ENCODE measurements around the gene ANO4. TPM values are rescaled to one million over a fixed set of nuclear protein-coding genes. Genes with fewer than 3 reads are reported as not detected.

Gene ANO4
- total and polyA plus RNA-seq, 2 of the 8 experiments (the other 6 are each of a cell fraction or from before 2014, with no cell fraction given): 1.1 to 3.4 TPM

DNA sequence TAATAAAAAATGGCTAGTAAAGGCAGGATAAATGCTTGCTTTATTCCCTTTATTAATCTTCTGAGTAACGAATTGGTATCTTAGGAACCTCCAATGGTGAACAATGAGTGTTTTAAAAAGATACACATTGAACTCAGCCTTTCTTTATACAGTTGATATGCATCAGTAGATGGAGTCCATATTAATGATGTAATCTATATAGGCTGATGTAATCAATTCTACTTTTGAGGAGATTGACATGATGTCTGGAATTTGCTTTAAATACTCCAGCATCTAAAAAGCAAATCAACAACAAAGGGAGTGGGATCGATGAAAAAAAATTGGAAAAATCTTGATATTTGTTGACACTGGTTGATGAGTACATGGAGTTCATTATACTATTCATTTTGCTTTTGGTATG lies 106.2 kb downstream of the ANO4 start:
- Histone ChIP-seq H3K18ac (ENCODE audit: extremely low read depth, low read length) (no peak overlapping the region), H3K23ac (ENCODE audit: insufficient read length) (no peak overlapping the region), H3K9me3 (ENCODE audit: insufficient read depth in 2 of 2, low read depth in 1 of 2, low read length in 1 of 2) (no peaks in the 10 kb centered on the region), H2BK15ac (ENCODE audit: low read length) (no peak overlapping the region), H3K4me3 (ENCODE audit: extremely low read depth in 1 of 4, insufficient read depth in 2 of 4, low read depth in 3 of 4, low read length in 4 of 4) (no peak overlapping the region), H2BK120ac (replicated peaks; ENCODE audit: low read depth, low read length) (no peak overlapping the region), H3K36me3 (ENCODE audit: control insufficient read depth in 2 of 4, insufficient read depth in 4 of 4, low read length in 3 of 4) (no peaks in the 10 kb centered on the region), H3K27ac (ENCODE audit: low read depth, low read length) (no peak overlapping the region), H2BK5ac (ENCODE audit: low read depth, low read length) (no peak overlapping the region), H3K27me3 (replicated peaks in 1 of 4; ENCODE audit: control insufficient read depth in 3 of 4, extremely low read depth in 1 of 4, insufficient read depth in 3 of 4, low read length in 3 of 4) (no peaks in the 10 kb centered on the region), H4K91ac (replicated peaks; ENCODE audit: insufficient read length, low read length) (no peak overlapping the region), H3K23me2 (ENCODE audit: low read depth, low read length) (no peaks in the 10 kb centered on the region), H4K20me1 (replicated peaks in 1 of 2; ENCODE audit: control insufficient read depth in 1 of 2, insufficient read depth in 2 of 2, low read length in 2 of 2) (no peaks in the 10 kb centered on the region), H3K4ac (replicated peaks; ENCODE audit: insufficient read length, low read depth, low read length) (no peak overlapping the region), H3K9ac (replicated peaks in 1 of 4; ENCODE audit: extremely low read depth in 1 of 4, low read depth in 3 of 4, low read length in 3 of 4) (no peak overlapping the region), H3K4me2 (ENCODE audit: insufficient read depth in 1 of 2, low read depth in 2 of 2, low read length in 2 of 2) (no peak overlapping the region), H3K56ac (replicated peaks; ENCODE audit: insufficient read length, low read depth, low read length) (no peak overlapping the region), H2BK12ac (ENCODE audit: low read depth, low read length) (no peak overlapping the region), H3K14ac (ENCODE audit: insufficient read length) (no peak overlapping the region), H2BK20ac (ENCODE audit: low read length) (no peak overlapping the region), H4K8ac (ENCODE audit: extremely low read depth, insufficient read depth, low read length) (no peak overlapping the region), H2AK5ac (ENCODE audit: low read depth, low read length) (no peak overlapping the region), H3K79me2 (ENCODE audit: control insufficient read depth in 1 of 2, insufficient read depth in 2 of 2, low read length in 2 of 2) (no peaks in the 10 kb centered on the region), H3K79me1 (ENCODE audit: low read depth, low read length) (no peaks in the 10 kb centered on the region), H4K5ac (ENCODE audit: insufficient read length, low read depth, low read length) (no peak overlapping the region), H2AFZ (ENCODE audit: low read length) (no peak overlapping the region), H3K4me1 (replicated peaks in 1 of 4; ENCODE audit: control insufficient read depth in 3 of 4, insufficient read depth in 4 of 4, low read length in 3 of 4) (no peaks in the 10 kb centered on the region)
- no peak for TF ChIP-seq GTF2F1 (IDR thresholded peaks at IDR 0.05; ENCODE audit: borderline replicate concordance, low read depth, low read length)
- no peak for TF ChIP-seq JUND (IDR thresholded peaks at IDR 0.05; ENCODE audit: low read length)
- no peak for TF ChIP-seq RBBP5 (IDR thresholded peaks at IDR 0.05; ENCODE audit: borderline replicate concordance, low read depth, low read length)
- TF ChIP-seq FOSL1 (IDR thresholded peaks at IDR 0.05; ENCODE audit: insufficient read depth, low read depth, low read length): no peak
- TF ChIP-seq SUZ12 (IDR thresholded peaks at IDR 0.05; ENCODE audit: low read length): no peak
- WGBS, 2 experiments (ENCODE audit: extremely low coverage in 1 of 2, insufficient coverage in 1 of 2, insufficient read length in 1 of 2, insufficient replicate concordance in 2 of 2, low coverage in 1 of 2, low lambda C conversion rate in 2 of 2, missing lambda C conversion rate in 1 of 2): 84% methylated on average over 2 of the region's 2 CpGs; no CpG with 5 or more reads in 1 of the 2 experiments
- FAIRE-seq (no peak), DNase-seq (ENCODE audit: low read depth in 1 of 2, low spot score in 2 of 2) (no peak)
- CTCF ChIA-PET (ENCODE audit: partially characterized antibody): no interaction called here
- POLR2A ChIA-PET (ENCODE audit: partially characterized antibody): no interaction called here
